H1 (cell line): Measurements from ENCODE around the gene EMP2.

Source experiments
- ASH2L ChIP-seq: fragments of 200-600, 300-600 bp; sonication (generic); IDR thresholded peaks from one replicate; pipeline ENCODE4 v1.7.1; 2017; ENCODE audit warnings: low read length
- FOSL1 ChIP-seq: IDR thresholded peaks from 2 replicates; pipeline ENCODE4 v1.6.1; 2011; ENCODE audit warnings: mild to moderate bottlenecking, low read depth, low read length, moderate library complexity; ENCODE audit not compliant: insufficient read depth
- GABPA ChIP-seq: IDR thresholded peaks from 2 replicates; pipeline ENCODE4 v1.6.1; 2011; ENCODE audit warnings: mild to moderate bottlenecking, low read length, moderate library complexity, borderline replicate concordance; ENCODE audit not compliant: insufficient read depth
- POLR2A ChIP-seq, 2 experiments: IDR thresholded peaks; 1 replicate in 1 of 2; 2 replicates in 1 of 2; pipeline ENCODE4 v1.6.1; 2011; ENCODE audit warnings: low read depth in 2 of 2, low read length in 2 of 2, mild to moderate bottlenecking in 2 of 2; ENCODE audit errors: control extremely low read depth in 1 of 2
- RAD21 ChIP-seq, 2 experiments: IDR thresholded peaks in 1 of 2; conservative IDR thresholded peaks in 1 of 2; 2 replicates each; pipeline ENCODE4 v1.6.1; 2011; ENCODE audit warnings: low read depth in 2 of 2, low read length in 2 of 2, improper control_type of control experiment in 1 of 2, inconsistent platforms in 1 of 2, mild to moderate bottlenecking in 1 of 2, moderate library complexity in 1 of 2
- TF ChIP-seq, protein P1 (sequence below), 3 experiments: IDR thresholded peaks; 1 replicate in 2 of 3; 2 replicates in 1 of 3; pipeline versions ENCODE4 v1.5.1 to v1.6.1; 2011; ENCODE audit warnings: low read length in 3 of 3, mild to moderate bottlenecking in 3 of 3, inconsistent platforms in 2 of 3, low read depth in 1 of 3, moderate library complexity in 1 of 3; ENCODE audit not compliant: insufficient read depth in 1 of 3; ENCODE audit errors: control extremely low read depth in 1 of 3

- no peak for TF ChIP-seq GABPA
- TF ChIP-seq ASH2L: no peak
- no peak for TF ChIP-seq POLR2A (IDR thresholded peaks at IDR 0.05; ENCODE audit: control extremely low read depth in 1 of 2, low read depth in 2 of 2, low read length in 2 of 2)
- TF ChIP-seq FOSL1: no peak
- TF ChIP-seq, protein P1, sequence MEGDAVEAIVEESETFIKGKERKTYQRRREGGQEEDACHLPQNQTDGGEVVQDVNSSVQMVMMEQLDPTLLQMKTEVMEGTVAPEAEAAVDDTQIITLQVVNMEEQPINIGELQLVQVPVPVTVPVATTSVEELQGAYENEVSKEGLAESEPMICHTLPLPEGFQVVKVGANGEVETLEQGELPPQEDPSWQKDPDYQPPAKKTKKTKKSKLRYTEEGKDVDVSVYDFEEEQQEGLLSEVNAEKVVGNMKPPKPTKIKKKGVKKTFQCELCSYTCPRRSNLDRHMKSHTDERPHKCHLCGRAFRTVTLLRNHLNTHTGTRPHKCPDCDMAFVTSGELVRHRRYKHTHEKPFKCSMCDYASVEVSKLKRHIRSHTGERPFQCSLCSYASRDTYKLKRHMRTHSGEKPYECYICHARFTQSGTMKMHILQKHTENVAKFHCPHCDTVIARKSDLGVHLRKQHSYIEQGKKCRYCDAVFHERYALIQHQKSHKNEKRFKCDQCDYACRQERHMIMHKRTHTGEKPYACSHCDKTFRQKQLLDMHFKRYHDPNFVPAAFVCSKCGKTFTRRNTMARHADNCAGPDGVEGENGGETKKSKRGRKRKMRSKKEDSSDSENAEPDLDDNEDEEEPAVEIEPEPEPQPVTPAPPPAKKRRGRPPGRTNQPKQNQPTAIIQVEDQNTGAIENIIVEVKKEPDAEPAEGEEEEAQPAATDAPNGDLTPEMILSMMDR (IDR thresholded peaks at IDR 0.05; ENCODE audit: control extremely low read depth in 1 of 3, insufficient read depth in 1 of 3, low read depth in 1 of 3, low read length in 3 of 3): no peak
- no peak for TF ChIP-seq RAD21 (IDR thresholded peaks at IDR 0.05 in 1 of 2, conservative IDR thresholded peaks at IDR 0.05 in 1 of 2; ENCODE audit: low read depth in 2 of 2, low read length in 2 of 2)
These were observed 59.4 kb downstream of the EMP2 start for GRCh38 chr16:10520869-10521578.
